Breast epithelium (tissue), 3 donors: ENCODE data around the gene DCX.

Source experiments
- POLR2A ChIP-seq: fragments of 450-650 bp; IDR thresholded peaks from one replicate; pipeline ENCODE4 v1.6.1; 2016; ENCODE audit warnings: antibody characterized with exemption, mild to moderate bottlenecking, moderate library complexity
- TF ChIP-seq, protein P1 (sequence below), 3 donors: fragments of 450-650 bp; IDR thresholded peaks; one replicate each; pipeline ENCODE4 v1.5.1; 2016 to 2017; ENCODE audit warnings: antibody characterized with exemption in 3 of 3, mild to moderate bottlenecking in 3 of 3, moderate library complexity in 3 of 3

DNA sequence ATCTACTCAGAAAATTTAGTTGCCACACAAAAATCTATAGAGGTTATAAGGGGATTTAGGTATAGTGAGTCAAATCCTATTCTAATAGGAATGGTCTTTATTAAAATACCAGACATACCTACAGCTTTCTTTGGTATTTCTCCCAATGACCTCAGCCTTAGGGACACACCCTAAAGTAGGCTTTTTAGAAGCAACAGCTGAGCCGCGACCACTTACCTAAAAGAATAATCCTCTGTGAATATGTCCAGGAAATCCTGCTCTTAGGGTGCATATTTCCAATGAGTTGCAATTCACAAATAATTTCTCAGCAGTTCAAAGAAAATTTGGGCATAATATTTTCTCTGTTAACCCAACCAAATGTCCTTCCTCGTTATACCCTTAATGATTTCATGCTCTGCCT is 2.7 kb downstream of the DCX start:
- no peak for TF ChIP-seq POLR2A
- TF ChIP-seq, protein P1, sequence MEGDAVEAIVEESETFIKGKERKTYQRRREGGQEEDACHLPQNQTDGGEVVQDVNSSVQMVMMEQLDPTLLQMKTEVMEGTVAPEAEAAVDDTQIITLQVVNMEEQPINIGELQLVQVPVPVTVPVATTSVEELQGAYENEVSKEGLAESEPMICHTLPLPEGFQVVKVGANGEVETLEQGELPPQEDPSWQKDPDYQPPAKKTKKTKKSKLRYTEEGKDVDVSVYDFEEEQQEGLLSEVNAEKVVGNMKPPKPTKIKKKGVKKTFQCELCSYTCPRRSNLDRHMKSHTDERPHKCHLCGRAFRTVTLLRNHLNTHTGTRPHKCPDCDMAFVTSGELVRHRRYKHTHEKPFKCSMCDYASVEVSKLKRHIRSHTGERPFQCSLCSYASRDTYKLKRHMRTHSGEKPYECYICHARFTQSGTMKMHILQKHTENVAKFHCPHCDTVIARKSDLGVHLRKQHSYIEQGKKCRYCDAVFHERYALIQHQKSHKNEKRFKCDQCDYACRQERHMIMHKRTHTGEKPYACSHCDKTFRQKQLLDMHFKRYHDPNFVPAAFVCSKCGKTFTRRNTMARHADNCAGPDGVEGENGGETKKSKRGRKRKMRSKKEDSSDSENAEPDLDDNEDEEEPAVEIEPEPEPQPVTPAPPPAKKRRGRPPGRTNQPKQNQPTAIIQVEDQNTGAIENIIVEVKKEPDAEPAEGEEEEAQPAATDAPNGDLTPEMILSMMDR (IDR thresholded peaks at IDR 0.05): no peak
